Esophagus squamous epithelium (tissue), 5 donors: ENCODE measurements around the gene DZIP1L. TPM values are rescaled to one million over a fixed set of nuclear protein-coding genes. Genes with fewer than 3 reads are reported as not detected.
"Not testable (repeated sequence)": the region's sequence is repeated elsewhere in the genome, so short reads cannot be mapped to it uniquely, and the experiment has no call there.

Experiments
- DNase-seq: peaks from one replicate; lab custom pipeline; 2025; lab: John Stamatoyannopoulos, UW
- H3K27ac ChIP-seq, 4 donors: fragments of 200-600 bp; sonication (generic); one replicate each; pipeline ENCODE4 v1.5.1; 2016 to 2019; ENCODE audit warnings: mild to moderate bottlenecking in 1 of 4
- H3K27me3 ChIP-seq, 4 donors: fragments of 200-600 bp; sonication (generic); 1 replicate in 3 of 4; 2 replicates in 1 of 4; pipeline versions ENCODE4 v1.5.1 to v1.6.0; 2017 to 2021; ENCODE audit warnings: antibody characterized with exemption in 1 of 4
- H3K36me3 ChIP-seq, 3 donors: fragments of 200-600 bp; sonication (generic); one replicate each; pipeline ENCODE4 v1.5.1; 2016 to 2019
- H3K4me1 ChIP-seq, 3 donors: fragments of 200-600 bp; sonication (generic); one replicate each; pipeline ENCODE4 v1.5.1; 2017 to 2019
- H3K4me3 ChIP-seq, 4 donors: fragments of 200-600 bp; sonication (generic); 1 replicate in 3 of 4; 2 replicates in 1 of 4; pipeline ENCODE4 v1.5.1; 2016 to 2019; ENCODE audit warnings: mild to moderate bottlenecking in 2 of 4, moderate library complexity in 1 of 4
- H3K9me3 ChIP-seq, 3 donors: fragments of 200-600 bp; sonication (generic); one replicate each; pipeline ENCODE4 v1.5.1; 2016 to 2019
- CTCF ChIP-seq, 6 experiments: fragments of 450-650 bp in 4 of 6; fragments of 200-600 bp in 2 of 6; sonication (generic) in 2 of 6; IDR thresholded peaks; one replicate each; pipeline ENCODE4 v1.5.1; 2016 to 2019; ENCODE audit warnings: antibody characterized with exemption in 6 of 6, mild to moderate bottlenecking in 4 of 6, moderate library complexity in 4 of 6
- POLR2A ChIP-seq, 4 donors: fragments of 450-650 bp; IDR thresholded peaks; one replicate each; pipeline ENCODE4 v1.6.1; 2017; ENCODE audit warnings: antibody characterized with exemption in 4 of 4, mild to moderate bottlenecking in 4 of 4, moderate library complexity in 3 of 4
- WGBS, 2 donors: methylation state at CpG; one replicate each; pipeline ENCODE4 v1.1.5; 2018; 5-methylcytosine and 5-hydroxymethylcytosine counted together
- intact Hi-C: fragments of 100-400 bp; cut with DNase I; formaldehyde crosslinking; loops from one replicate; pipeline ENCODE4 v1.15.0; 2022
- total RNA-seq, 4 donors: library from RNA; depleted of rRNA; stranded (reverse); fragments of >200 nt; gene quantifications; one replicate each; pipeline ENCODE4 v1.1.0, GENCODE V29; 2016
- donor health status: DM: yes; HTN: yes; CAD: no.

Gene DZIP1L
- total RNA-seq, 4 donors from 2014 or later = 1.7 to 17.4 (median 5.0) TPM

DNA sequence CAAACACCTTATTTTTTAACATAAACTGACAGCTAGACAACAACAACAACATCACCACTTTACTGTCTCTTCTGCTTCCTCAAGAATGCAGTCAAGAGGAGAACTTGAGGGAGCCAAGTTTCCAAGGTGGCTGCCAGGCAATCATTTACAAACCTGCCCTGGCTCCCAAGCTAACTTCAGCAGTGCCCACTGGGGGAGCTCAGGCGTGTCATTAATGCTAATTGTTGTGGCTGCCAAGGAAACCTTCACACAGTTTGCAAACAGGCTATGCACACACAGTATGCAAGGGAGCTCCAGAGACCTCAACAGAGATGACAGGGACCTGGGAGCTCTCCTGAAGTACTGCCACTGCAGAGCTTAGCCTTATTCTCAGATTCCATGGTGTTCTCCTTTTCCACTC is 2.1 kb downstream of the DZIP1L start:
- DNase-seq = no peak
- TF ChIP-seq POLR2A (IDR thresholded peaks at IDR 0.05) = no peak
- TF ChIP-seq CTCF (IDR thresholded peaks at IDR 0.05) = no peak
- Histone ChIP-seq H3K27me3 (no peaks in the 10 kb centered on the region), H3K4me1 (peaks cover 0 to 48% (median 16%) of the 10 kb centered on the region in 3 donors), H3K27ac (peak overlapping the region; percentile 35 to 92 (median 82)), H3K4me3 (no peak overlapping the region), H3K36me3 (no peaks in the 10 kb centered on the region), H3K9me3 (no peaks in the 10 kb centered on the region)
- WGBS, 2 donors = 25 to 33% methylated on average over 1 of the region's 1 CpG
- intact Hi-C loops = no loop called here

DNA sequence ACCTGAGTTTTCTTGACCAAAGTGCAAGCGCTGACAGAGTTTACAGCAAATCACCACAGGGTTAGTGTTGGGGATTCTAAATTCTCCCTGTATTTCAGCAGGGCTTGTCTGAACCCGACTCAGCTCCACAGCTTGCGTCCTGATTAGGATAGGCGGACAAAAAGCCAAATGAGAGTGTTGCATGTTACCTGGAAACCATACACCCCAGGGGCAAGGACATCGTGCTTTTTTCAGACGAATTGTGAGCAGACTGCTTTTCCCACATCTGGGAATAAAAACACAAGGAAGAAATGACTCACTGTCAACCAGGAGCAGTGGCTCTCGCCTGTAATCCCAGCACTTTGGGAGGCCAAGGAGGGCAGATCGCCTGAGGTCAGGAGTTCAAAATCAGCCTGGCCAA is 3.0 kb downstream of the DZIP1L start:
- Histone ChIP-seq H3K27me3 (no peaks in the 10 kb centered on the region), H3K36me3 (peaks cover 0 to 8% (median 0%) of the 10 kb centered on the region in 3 donors), H3K4me3 (no peak overlapping the region), H3K9me3 (no peaks in the 10 kb centered on the region), H3K4me1 (peaks cover 0 to 48% (median 16%) of the 10 kb centered on the region in 3 donors), H3K27ac (peak overlapping the region in 3 of 4 donors; percentile 35 to 91 (median 73))
- no peak for DNase-seq
- WGBS, 2 donors = 49 to 60% methylated on average over 8 of the region's 8 CpGs
- intact Hi-C loops = no loop called here
- TF ChIP-seq CTCF (IDR thresholded peaks at IDR 0.05) (no peak), POLR2A (IDR thresholded peaks at IDR 0.05) (no peak)

DNA sequence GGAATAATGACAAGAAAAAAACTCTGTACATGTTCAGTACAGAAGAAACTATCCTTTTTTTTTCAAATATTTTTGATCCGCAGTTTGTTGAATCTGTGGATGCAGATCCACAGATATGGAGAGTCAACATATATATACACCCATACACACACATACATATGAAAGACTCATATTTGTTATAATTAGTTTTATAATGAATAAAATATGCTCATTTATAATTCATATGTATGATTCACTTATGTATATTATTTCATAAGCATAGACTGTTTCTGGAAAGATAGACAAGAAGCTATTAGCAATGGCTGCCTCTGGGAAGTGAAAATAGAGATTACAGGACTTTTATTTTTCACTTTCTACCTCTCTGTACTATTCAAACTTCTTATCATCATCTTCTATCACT is 9.8 kb downstream of the DZIP1L start:
- DNase-seq = no peak
- no peaks in the 10 kb centered on the region for H3K9me3 ChIP-seq
- H3K27ac ChIP-seq = no peak overlapping the region
- H3K27me3 ChIP-seq = no peaks in the 10 kb centered on the region
- no peak overlapping the region for H3K4me3 ChIP-seq
- peaks cover 0 to 40% (median 5%) of the 10 kb centered on the region in 3 donors for H3K36me3 ChIP-seq
- H3K4me1 ChIP-seq = no peaks in the 10 kb centered on the region
- intact Hi-C loops = no loop called here
- TF ChIP-seq CTCF (IDR thresholded peaks at IDR 0.05) (no peak), POLR2A (IDR thresholded peaks at IDR 0.05) (no peak)
- 96 to 100% methylated on average over 1 of the region's 1 CpG for WGBS, 2 donors

- Histone ChIP-seq H3K4me3 (no peak overlapping the region), H3K27ac (no peak overlapping the region), H3K36me3 (peaks cover 0 to 47% (median 5%) of the 10 kb centered on the region in 3 donors), H3K9me3 (no peaks in the 10 kb centered on the region), H3K4me1 (no peaks in the 10 kb centered on the region), H3K27me3 (no peaks in the 10 kb centered on the region)
- WGBS, 2 donors = 100% methylated on average over 3 to 7 of the region's 19 CpGs
- intact Hi-C loops = no loop called here
- no peak for DNase-seq
- TF ChIP-seq CTCF (IDR thresholded peaks at IDR 0.05) (no peak), POLR2A (IDR thresholded peaks at IDR 0.05) (no peak)
Observed at GRCh38 chr3:138103466-138103865, 11.9 kb downstream of the DZIP1L start.

DNA sequence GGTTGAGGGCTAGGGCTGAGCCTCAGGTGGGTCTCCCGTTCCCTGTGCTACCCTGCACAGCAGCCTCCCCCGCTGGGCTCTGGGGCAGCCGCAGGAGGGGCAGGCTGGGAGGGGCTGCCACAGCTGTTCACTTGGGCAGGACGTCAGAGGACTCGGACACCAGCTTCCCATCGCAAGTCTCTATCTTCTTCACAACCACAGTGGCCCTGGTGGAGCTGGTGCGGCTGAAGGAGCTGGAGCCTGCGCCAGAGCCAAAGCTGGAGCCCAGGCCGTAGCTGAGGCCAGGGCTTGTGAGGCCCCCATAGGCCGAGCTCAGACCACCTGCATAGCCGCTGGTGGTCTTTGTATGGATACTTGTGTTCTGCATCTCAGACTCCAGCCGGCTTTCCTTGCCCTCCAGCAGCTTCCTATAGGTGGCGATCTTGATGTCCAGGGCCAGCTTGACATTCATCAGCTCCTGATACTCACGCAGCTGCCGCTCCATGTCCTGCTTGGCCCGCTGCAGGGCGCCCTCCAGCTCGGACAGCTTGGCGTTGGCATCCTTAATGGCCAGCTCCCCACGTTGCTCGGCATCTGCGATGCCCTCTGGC is 14.0 kb downstream of the DZIP1L start:
- DNase-seq, H3K4me3 ChIP-seq, H3K9me3 ChIP-seq, H3K27me3 ChIP-seq, H3K27ac ChIP-seq, H3K4me1 ChIP-seq, intact Hi-C loops: not testable (repeated sequence)
- 84 to 88% methylated on average over 12 to 14 of the region's 22 CpGs for WGBS, 2 donors
- H3K36me3 ChIP-seq = peaks cover 0 to 47% (median 5%) of the 10 kb centered on the region in 3 donors
